VCaP (cell line): ENCODE measurements around the gene QPCTL.
"Not testable (repeated sequence)": the region's sequence is repeated elsewhere in the genome, so short reads cannot be mapped to it uniquely, and the experiment has no call there.

Source experiments
- H3K27ac ChIP-seq: fragments of 450-650 bp; 2 replicates; pipeline ENCODE4 v1.5.1; 2017
- CTCF ChIP-seq: fragments of 450-650 bp; conservative IDR thresholded peaks from 2 replicates; pipeline ENCODE4 v1.5.1; 2017; ENCODE audit warnings: mild to moderate bottlenecking, moderate library complexity

Gene QPCTL

GRCh38 chr19:45677351-45678230 is 14.9 kb upstream of the QPCTL start:
- TF ChIP-seq CTCF = peak; percentile 78
- peak overlapping the region; percentile 39; the same call in 1 of the 2 replicates for H3K27ac ChIP-seq

GRCh38 chr19:45681391-45682015 is 11.0 kb upstream of the QPCTL start:
- peak overlapping the region; percentile 75 for H3K27ac ChIP-seq
- peak; percentile 99 for TF ChIP-seq CTCF

- peak overlapping the region; percentile 75 for H3K27ac ChIP-seq
- TF ChIP-seq CTCF = no peak
Observed at GRCh38 chr19:45682117-45682516, 10.3 kb upstream of the QPCTL start.

- no peak for TF ChIP-seq CTCF
- H3K27ac ChIP-seq = no peak overlapping the region; the same call in 1 of the 2 replicates
Observed at GRCh38 chr19:45682908-45683307, 9.6 kb upstream of the QPCTL start.

- not testable (repeated sequence) for H3K27ac ChIP-seq
Observed at GRCh38 chr19:45685045-45685444, 7.4 kb upstream of the QPCTL start.

GRCh38 chr19:45687599-45687998 is 4.9 kb upstream of the QPCTL start:
- H3K27ac ChIP-seq = peak overlapping the region; percentile 50
- TF ChIP-seq CTCF = no peak

- no peak for TF ChIP-seq CTCF
- H3K27ac ChIP-seq = peak within 1 kb of the TSS; percentile 96
Observed at GRCh38 chr19:45691516-45692186, 815 bp upstream of the QPCTL start, which contains the start of gene SNRPD2. Gene SNRPD2 (minus strand): TSS chr19:45691953. CDS start chr19:45691888, 65 bp downstream.
